Erythroblast (primary cell): ENCODE results near the gene MKS1.

Source experiments
- DNase-seq, 2 experiments: peaks; one replicate each; lab custom pipeline; 2025; lab: John Stamatoyannopoulos, UW
- GATA1 ChIP-seq: IDR thresholded peaks from 2 replicates; pipeline ENCODE4 v1.6.1; 2011; ENCODE audit warnings: low read depth, mild to moderate bottlenecking, control low read depth, low read length, moderate library complexity
- POLR2A ChIP-seq: IDR thresholded peaks from 2 replicates; pipeline ENCODE4 v1.6.1; 2011; ENCODE audit warnings: mild to moderate bottlenecking, low read length

Gene MKS1

GRCh38 chr17:58219007-58219788 lies at the start of gene MKS1:
TSS of gene MKS1 (minus strand) at chr17:58219255. CDS start at chr17:58219230, 25 bp downstream.
- TF ChIP-seq GATA1, result no peak
- TF ChIP-seq POLR2A, result peak; percentile 91
- peak; percentile 97 for DNase-seq

- no peak for DNase-seq
- no peak for TF ChIP-seq POLR2A
These were observed 49.3 kb upstream of the MKS1 start for GRCh38 chr17:58268326-58268725.

GRCh38 chr17:58267347-58268324 lies 48.6 kb upstream of the MKS1 start:
- no peak for DNase-seq
- TF ChIP-seq POLR2A (no peak), GATA1 (no peak)

- TF ChIP-seq GATA1 (no peak), POLR2A (no peak)
- no peak for DNase-seq
These were observed 47.1 kb upstream of the MKS1 start for GRCh38 chr17:58265902-58266875.

- no peak for TF ChIP-seq GATA1
- no peak for DNase-seq
These were observed 46.2 kb upstream of the MKS1 start for GRCh38 chr17:58265271-58265670.

GRCh38 chr17:58264407-58265103 lies 45.5 kb upstream of the MKS1 start:
- TF ChIP-seq POLR2A, result no peak
- no peak for TF ChIP-seq GATA1

GRCh38 chr17:58263773-58264172 lies 44.7 kb upstream of the MKS1 start:
- no peak for TF ChIP-seq POLR2A
- TF ChIP-seq GATA1, result no peak
- no peak for DNase-seq

More at GRCh38 chr17:58264407-58265103, 45.5 kb upstream of the MKS1 start:
- no peak for DNase-seq

GRCh38 chr17:58262149-58262548 lies 43.1 kb upstream of the MKS1 start:
- DNase-seq, result no peak
- TF ChIP-seq GATA1 (no peak), POLR2A (no peak)

GRCh38 chr17:58254803-58255202 lies 35.7 kb upstream of the MKS1 start:
- TF ChIP-seq POLR2A, result no peak
- no peak for TF ChIP-seq GATA1
- DNase-seq, result no peak

- no peak for DNase-seq
- no peak for TF ChIP-seq POLR2A
- no peak for TF ChIP-seq GATA1
These were observed 34.0 kb upstream of the MKS1 start for GRCh38 chr17:58253082-58253481.

GRCh38 chr17:58252141-58252540 lies 33.1 kb upstream of the MKS1 start:
- no peak for DNase-seq
- TF ChIP-seq GATA1 (no peak), POLR2A (no peak)

- TF ChIP-seq POLR2A (no peak), GATA1 (no peak)
- no peak for DNase-seq
These were observed 31.4 kb upstream of the MKS1 start for GRCh38 chr17:58250344-58251011.
